GM12878 (cell line): ENCODE data around the gene PSAP.

ENCODE experiments used
- TF ChIP-seq, protein P1 (sequence below): IDR thresholded peaks from 2 replicates; pipeline ENCODE4 v1.6.1; 2012; ENCODE audit warnings: low read depth, low read length, improper control_type of control experiment
- TF ChIP-seq, protein P2 (sequence below), 3 experiments: IDR thresholded peaks in 2 of 3; conservative IDR thresholded peaks in 1 of 3; 2 replicates each; pipeline ENCODE4 v1.5.1; 2011; ENCODE audit warnings: low read depth in 3 of 3, low read length in 3 of 3, mild to moderate bottlenecking in 3 of 3, control low read depth in 2 of 3, moderate library complexity in 2 of 3, inconsistent platforms in 1 of 3, mixed read lengths in 1 of 3; ENCODE audit not compliant: control insufficient read depth in 2 of 3, insufficient read depth in 1 of 3; ENCODE audit errors: extremely low read depth in 1 of 3

DNA sequence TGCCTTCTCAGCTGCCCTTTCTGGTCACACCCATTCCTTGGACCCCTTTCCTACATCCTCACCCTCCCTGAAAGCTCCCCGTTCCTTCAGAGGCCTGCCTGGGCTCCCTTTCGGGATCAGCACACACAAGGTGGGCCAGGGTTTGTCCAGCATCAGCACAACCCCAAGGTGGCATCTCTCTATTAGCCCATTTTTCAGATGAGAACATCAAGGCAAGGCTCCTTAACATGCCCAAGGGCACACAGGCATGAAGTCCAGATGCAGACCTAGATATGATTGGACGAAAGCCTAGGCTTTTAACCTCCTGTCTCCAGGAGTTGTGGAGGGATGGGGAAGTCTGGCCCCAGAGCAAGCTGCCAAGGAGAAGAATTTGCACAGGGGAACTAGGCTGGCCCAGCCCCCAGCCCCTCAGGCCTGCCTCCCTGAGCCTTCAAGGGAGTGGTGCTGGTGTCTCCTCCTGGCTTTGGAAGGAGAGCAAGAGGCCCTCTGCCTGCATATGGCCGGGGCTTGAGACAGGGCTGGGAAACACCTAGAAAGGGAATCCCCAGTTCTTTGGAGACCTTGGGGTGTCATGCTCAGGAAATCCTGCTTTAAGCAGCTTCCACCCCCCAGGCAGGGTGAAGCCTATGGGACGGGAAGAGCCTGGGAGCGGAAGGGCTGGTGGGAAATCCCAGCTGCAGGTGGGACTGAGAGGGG is 68.7 kb downstream of the PSAP start:
- TF ChIP-seq, protein P1, sequence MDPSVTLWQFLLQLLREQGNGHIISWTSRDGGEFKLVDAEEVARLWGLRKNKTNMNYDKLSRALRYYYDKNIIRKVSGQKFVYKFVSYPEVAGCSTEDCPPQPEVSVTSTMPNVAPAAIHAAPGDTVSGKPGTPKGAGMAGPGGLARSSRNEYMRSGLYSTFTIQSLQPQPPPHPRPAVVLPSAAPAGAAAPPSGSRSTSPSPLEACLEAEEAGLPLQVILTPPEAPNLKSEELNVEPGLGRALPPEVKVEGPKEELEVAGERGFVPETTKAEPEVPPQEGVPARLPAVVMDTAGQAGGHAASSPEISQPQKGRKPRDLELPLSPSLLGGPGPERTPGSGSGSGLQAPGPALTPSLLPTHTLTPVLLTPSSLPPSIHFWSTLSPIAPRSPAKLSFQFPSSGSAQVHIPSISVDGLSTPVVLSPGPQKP = no peak
- TF ChIP-seq, protein P2, sequence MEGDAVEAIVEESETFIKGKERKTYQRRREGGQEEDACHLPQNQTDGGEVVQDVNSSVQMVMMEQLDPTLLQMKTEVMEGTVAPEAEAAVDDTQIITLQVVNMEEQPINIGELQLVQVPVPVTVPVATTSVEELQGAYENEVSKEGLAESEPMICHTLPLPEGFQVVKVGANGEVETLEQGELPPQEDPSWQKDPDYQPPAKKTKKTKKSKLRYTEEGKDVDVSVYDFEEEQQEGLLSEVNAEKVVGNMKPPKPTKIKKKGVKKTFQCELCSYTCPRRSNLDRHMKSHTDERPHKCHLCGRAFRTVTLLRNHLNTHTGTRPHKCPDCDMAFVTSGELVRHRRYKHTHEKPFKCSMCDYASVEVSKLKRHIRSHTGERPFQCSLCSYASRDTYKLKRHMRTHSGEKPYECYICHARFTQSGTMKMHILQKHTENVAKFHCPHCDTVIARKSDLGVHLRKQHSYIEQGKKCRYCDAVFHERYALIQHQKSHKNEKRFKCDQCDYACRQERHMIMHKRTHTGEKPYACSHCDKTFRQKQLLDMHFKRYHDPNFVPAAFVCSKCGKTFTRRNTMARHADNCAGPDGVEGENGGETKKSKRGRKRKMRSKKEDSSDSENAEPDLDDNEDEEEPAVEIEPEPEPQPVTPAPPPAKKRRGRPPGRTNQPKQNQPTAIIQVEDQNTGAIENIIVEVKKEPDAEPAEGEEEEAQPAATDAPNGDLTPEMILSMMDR (IDR thresholded peaks at IDR 0.05 in 2 of 3, conservative IDR thresholded peaks at IDR 0.05 in 1 of 3; ENCODE audit: control insufficient read depth in 2 of 3, extremely low read depth in 1 of 3, insufficient read depth in 1 of 3, low read depth in 3 of 3, low read length in 3 of 3) = no peak
